KG1 (cell line): ENCODE measurements around the gene LPAR1.
"Not testable (repeated sequence)": the region's sequence is repeated elsewhere in the genome, so short reads cannot be mapped to it uniquely, and the experiment has no call there.

ENCODE experiments used
- DNase-seq: peaks from one replicate; lab custom pipeline; 2025; lab: John Stamatoyannopoulos, UW

LPAR1 gene

GRCh38 chr9:111038331-111039230, at the start of gene LPAR1:
LPAR1 (minus strand) TSS chr9:111038470; CDS start chr9:110972117, 66,353 bp downstream.
- no peak for DNase-seq

GRCh38 chr9:111078391-111079038, 40.2 kb upstream of the LPAR1 start:
- DNase-seq = no peak

- DNase-seq = no peak
These were observed 38.2 kb upstream of the LPAR1 start for GRCh38 chr9:111076519-111076918.

- DNase-seq = no peak
These were observed 37.8 kb upstream of the LPAR1 start for GRCh38 chr9:111076042-111076441.

GRCh38 chr9:111074395-111074794, 36.1 kb upstream of the LPAR1 start:
- no peak for DNase-seq

- DNase-seq = no peak
These were observed 30.9 kb upstream of the LPAR1 start for GRCh38 chr9:111069183-111069582.

- no peak for DNase-seq
These were observed 30.5 kb upstream of the LPAR1 start for GRCh38 chr9:111068771-111069170.

- no peak for DNase-seq
These were observed 30.1 kb upstream of the LPAR1 start for GRCh38 chr9:111068383-111068730.

GRCh38 chr9:111066468-111066867, 28.2 kb upstream of the LPAR1 start:
- no peak for DNase-seq

GRCh38 chr9:111065414-111065813, 27.1 kb upstream of the LPAR1 start:
- DNase-seq = no peak

- DNase-seq = no peak
These were observed 26.0 kb upstream of the LPAR1 start for GRCh38 chr9:111064160-111064837.

GRCh38 chr9:111063332-111063731, 25.1 kb upstream of the LPAR1 start:
- no peak for DNase-seq

GRCh38 chr9:111058166-111058565, 19.9 kb upstream of the LPAR1 start:
- no peak for DNase-seq

- DNase-seq = no peak
These were observed 18.3 kb upstream of the LPAR1 start for GRCh38 chr9:111056538-111056937.

GRCh38 chr9:111052791-111053190, 14.5 kb upstream of the LPAR1 start:
- no peak for DNase-seq

- DNase-seq = no peak
These were observed 13.1 kb upstream of the LPAR1 start for GRCh38 chr9:111051400-111051799.

GRCh38 chr9:111050819-111051218, 12.5 kb upstream of the LPAR1 start:
- DNase-seq = no peak

GRCh38 chr9:111047287-111047686, 9.0 kb upstream of the LPAR1 start:
- not testable (repeated sequence) for DNase-seq

- no peak for DNase-seq
These were observed 3.6 kb upstream of the LPAR1 start for GRCh38 chr9:111041902-111042301.

GRCh38 chr9:111040494-111040893, 2.2 kb upstream of the LPAR1 start:
- DNase-seq = no peak

GRCh38 chr9:111039231-111039906, 1.1 kb upstream of the LPAR1 start:
- no peak for DNase-seq

GRCh38 chr9:111037708-111038330, 451 bp downstream of the LPAR1 start:
- no peak for DNase-seq
